H9 (cell line): ENCODE results near the gene PSAPL1. TPM values are rescaled to one million over a fixed set of nuclear protein-coding genes. Genes with fewer than 3 reads are reported as not detected.

Experiments used
- DNase-seq: peaks from one replicate; pipeline ENCODE4 v3.0.0-alpha.2; 2017
- H2AFZ ChIP-seq: one replicate; pipeline ENCODE4 v1.6.1; 2013; ENCODE audit warnings: mild to moderate bottlenecking, low read length, control low read depth, moderate library complexity
- H2AK5ac ChIP-seq: 2 replicates; pipeline ENCODE4 v1.6.1; 2013; ENCODE audit warnings: low read length, control low read depth, mixed read lengths; ENCODE audit not compliant: insufficient read length
- H2BK120ac ChIP-seq: one replicate; pipeline ENCODE4 v1.6.1; 2013; ENCODE audit warnings: low read depth, mild to moderate bottlenecking, low read length, control low read depth, inconsistent platforms; ENCODE audit not compliant: poor library complexity, severe bottlenecking
- H2BK12ac ChIP-seq: 2 replicates; pipeline ENCODE4 v1.6.1; 2013; ENCODE audit warnings: low read length, control low read depth, mixed read lengths, low read depth; ENCODE audit not compliant: insufficient read length
- H2BK15ac ChIP-seq: 2 replicates; pipeline ENCODE4 v1.6.1; 2013; ENCODE audit warnings: low read depth, low read length, control low read depth
- H2BK20ac ChIP-seq: one replicate; pipeline ENCODE4 v1.6.1; 2013; ENCODE audit warnings: low read depth, mild to moderate bottlenecking, low read length, control low read depth, inconsistent platforms; ENCODE audit not compliant: poor library complexity, severe bottlenecking
- H2BK5ac ChIP-seq: 2 replicates; pipeline ENCODE4 v1.6.1; 2013; ENCODE audit warnings: low read length, control low read depth, mixed read lengths; ENCODE audit not compliant: insufficient read length
- H3K14ac ChIP-seq: 2 replicates; pipeline ENCODE4 v1.6.1; 2013; ENCODE audit warnings: low read length, control low read depth; ENCODE audit not compliant: insufficient read depth
- H3K18ac ChIP-seq: 2 replicates; pipeline ENCODE4 v1.6.1; 2013; ENCODE audit warnings: low read depth, mild to moderate bottlenecking, mixed read lengths, low read length, control low read depth; ENCODE audit not compliant: insufficient read length
- H3K23ac ChIP-seq: 2 replicates; pipeline ENCODE4 v1.6.1; 2013; ENCODE audit warnings: low read length, control low read depth, mixed read lengths, low read depth; ENCODE audit not compliant: insufficient read length
- H3K23me2 ChIP-seq: 2 replicates; pipeline ENCODE4 v1.6.1; 2013; ENCODE audit warnings: low read depth, mild to moderate bottlenecking, mixed read lengths, low read length, control low read depth; ENCODE audit not compliant: insufficient read length, poor library complexity, severe bottlenecking
- H3K27ac ChIP-seq: 2 replicates; pipeline ENCODE4 v1.5.1; 2013; ENCODE audit warnings: low read length, control low read depth, mixed read lengths, low read depth; ENCODE audit not compliant: insufficient read length
- H3K27me3 ChIP-seq: 2 replicates; pipeline ENCODE4 v1.6.1; 2013; ENCODE audit warnings: low read length, control low read depth, inconsistent platforms; ENCODE audit not compliant: insufficient read depth
- H3K4ac ChIP-seq: 2 replicates; pipeline ENCODE4 v1.6.1; 2013; ENCODE audit warnings: low read depth, mild to moderate bottlenecking, control low read depth, inconsistent platforms, low read length, moderate library complexity
- H3K4me1 ChIP-seq: 2 replicates; pipeline ENCODE4 v1.6.1; 2013; ENCODE audit warnings: low read length, control low read depth, inconsistent platforms; ENCODE audit not compliant: insufficient read depth
- H3K4me2 ChIP-seq: 2 replicates; pipeline ENCODE4 v1.6.1; 2013; ENCODE audit warnings: low read length, control low read depth, mixed read lengths; ENCODE audit not compliant: insufficient read length, insufficient read depth
- H3K56ac ChIP-seq: 2 replicates; pipeline ENCODE4 v1.6.1; 2013; ENCODE audit warnings: low read depth, mild to moderate bottlenecking, mixed read lengths, low read length, control low read depth; ENCODE audit not compliant: insufficient read length
- H3K79me1 ChIP-seq: 2 replicates; pipeline ENCODE4 v1.6.1; 2013; ENCODE audit warnings: low read depth, mild to moderate bottlenecking, moderate library complexity, low read length, control low read depth, inconsistent platforms; ENCODE audit not compliant: insufficient read depth, poor library complexity, severe bottlenecking
- H3K79me2 ChIP-seq: 2 replicates; pipeline ENCODE4 v1.6.1; 2013; ENCODE audit warnings: low read length, control low read depth, inconsistent platforms; ENCODE audit not compliant: insufficient read depth
- H3K9ac ChIP-seq: 2 replicates; pipeline ENCODE4 v1.6.1; 2013; ENCODE audit warnings: low read length, control low read depth, mixed read lengths; ENCODE audit not compliant: insufficient read length; ENCODE audit errors: extremely low read depth
- H3K9me3 ChIP-seq: one replicate; pipeline ENCODE4 v1.6.1; 2013; ENCODE audit warnings: low read depth, low read length, inconsistent platforms; ENCODE audit not compliant: control insufficient read depth
- H3T11ph ChIP-seq: one replicate; pipeline ENCODE4 v1.6.1; 2013; ENCODE audit warnings: mild to moderate bottlenecking, low read length, control low read depth, inconsistent platforms
- H4K20me1 ChIP-seq: one replicate; pipeline ENCODE4 v1.6.1; 2013; ENCODE audit not compliant: control insufficient read depth, insufficient read length, insufficient read depth
- H4K5ac ChIP-seq: 2 replicates; pipeline ENCODE4 v1.6.1; 2013; ENCODE audit warnings: low read depth, mild to moderate bottlenecking, mixed read lengths, low read length, control low read depth; ENCODE audit not compliant: insufficient read length
- H4K8ac ChIP-seq: replicated peaks from 2 replicates; pipeline ENCODE4 v1.6.1; 2013; ENCODE audit warnings: low read length, control low read depth, mixed read lengths, low read depth; ENCODE audit not compliant: insufficient read length
- H4K91ac ChIP-seq: 2 replicates; pipeline ENCODE4 v1.6.1; 2013; ENCODE audit warnings: low read depth, mild to moderate bottlenecking, moderate library complexity, mixed read lengths, low read length, control low read depth; ENCODE audit not compliant: insufficient read length
- H3K27ac Mint-ChIP-seq, 3 experiments: 2 replicates in 2 of 3; 3 replicates in 1 of 3; pipeline ENCODE4 v1.8.0; 2020 to 2021; ENCODE audit warnings: mixed read lengths in 3 of 3, mild to moderate bottlenecking in 1 of 3, moderate library complexity in 1 of 3
- H3K27me3 Mint-ChIP-seq: 2 replicates; pipeline ENCODE4 v1.8.0; 2021; ENCODE audit warnings: low read depth, mild to moderate bottlenecking, moderate library complexity, mixed read lengths
- H3K36me3 Mint-ChIP-seq, 3 experiments: 2 replicates in 2 of 3; 3 replicates in 1 of 3; pipeline ENCODE4 v1.8.0; 2020 to 2021; ENCODE audit warnings: low read depth in 3 of 3, mixed read lengths in 3 of 3; ENCODE audit not compliant: insufficient read depth in 1 of 3
- H3K4me1 Mint-ChIP-seq, 2 experiments: 2 replicates each; pipeline ENCODE4 v1.8.0; 2020; ENCODE audit warnings: mixed read lengths in 2 of 2
- H3K4me3 Mint-ChIP-seq, 2 experiments: 2 replicates in 1 of 2; 3 replicates in 1 of 2; pipeline ENCODE4 v1.8.0; 2020 to 2021; ENCODE audit warnings: mild to moderate bottlenecking in 2 of 2, mixed read lengths in 2 of 2, moderate library complexity in 1 of 2
- H3K9me3 Mint-ChIP-seq, 2 experiments: 2 replicates in 1 of 2; 3 replicates in 1 of 2; pipeline ENCODE4 v1.8.0; 2020; ENCODE audit warnings: mild to moderate bottlenecking in 2 of 2, mixed read lengths in 2 of 2, moderate library complexity in 1 of 2
- WGBS: extraction: QIAGEN DNeasy Blood & Tissue Kit; methylation state at CpG from one replicate; pipeline ENCODE4 v1.1.7; 2013; ENCODE audit warnings: missing lambda C conversion rate, low lambda C conversion rate, mixed read lengths; ENCODE audit not compliant: insufficient read length; ENCODE audit errors: extremely low coverage; 5-methylcytosine and 5-hydroxymethylcytosine counted together
- total RNA-seq: library from RNA; stranded (reverse); gene quantifications from 2 replicates; pipeline ENCODE4 v1.2.1, GENCODE V29; 2021
- TF ChIP-seq, protein P1 (sequence below): fragments of 200-600 bp; sonication (generic); conservative IDR thresholded peaks from 3 replicates; pipeline ENCODE4 v1.8.0; 2021; ENCODE audit warnings: antibody characterized with exemption, mild to moderate bottlenecking

Gene PSAPL1
- total RNA-seq, 1 experiment from 2014 or later: 0.04 TPM

DNA sequence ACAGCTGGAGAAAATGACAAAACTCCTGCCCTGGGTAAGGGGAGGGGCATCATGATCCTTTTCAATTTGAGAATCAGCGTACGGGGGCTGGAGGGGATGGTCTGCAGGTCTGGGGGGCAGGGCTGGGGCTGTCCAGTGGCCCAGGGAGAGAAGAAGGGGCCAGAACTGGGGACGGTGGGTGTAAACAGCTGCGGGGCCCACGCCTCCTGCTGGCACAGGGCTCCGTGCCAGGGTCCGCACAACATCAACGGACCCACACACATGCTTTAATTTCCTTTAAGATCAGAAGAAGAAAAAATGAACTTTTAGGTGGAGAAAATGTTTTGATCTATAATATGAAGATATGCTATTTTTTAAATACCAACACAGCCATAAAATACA lies 52.1 kb downstream of the PSAPL1 start:
- Histone ChIP-seq H3K18ac (no peak overlapping the region), H3K4ac (no peak overlapping the region), H2AK5ac (no peak overlapping the region), H4K91ac (no peak overlapping the region), H4K5ac (no peak overlapping the region), H2BK20ac (no peak overlapping the region), H3K23ac (no peak overlapping the region), H2BK15ac (no peak overlapping the region), H3K56ac (no peak overlapping the region), H2BK120ac (no peak overlapping the region), H3K79me2 (no peaks in the 10 kb centered on the region), H3K14ac (no peak overlapping the region), H3T11ph (no peak overlapping the region), H3K27me3 (no peaks in the 10 kb centered on the region), H3K27ac (no peak overlapping the region), H3K4me1 (no peaks in the 10 kb centered on the region), H3K23me2 (no peaks in the 10 kb centered on the region), H2BK12ac (no peak overlapping the region), H4K8ac (no peak overlapping the region), H3K4me2 (no peak overlapping the region), H2BK5ac (no peak overlapping the region), H3K9me3 (no peaks in the 10 kb centered on the region), H2AFZ (no peak overlapping the region), H4K20me1 (no peaks in the 10 kb centered on the region), H3K9ac (no peak overlapping the region), H3K79me1 (no peaks in the 10 kb centered on the region)
- H3K27ac Mint-ChIP-seq: no peak overlapping the region
- peaks cover 3% of the 10 kb centered on the region for H3K27me3 Mint-ChIP-seq
- no CpG with 5 or more reads among the region's 8 CpGs for WGBS
- no peak overlapping the region for H3K4me3 Mint-ChIP-seq
- 0 out of 4 replicates have a peak, but pooled peaks cover 0 to 2% of the 10 kb centered on the region in 2 experiments for H3K4me1 Mint-ChIP-seq
- no peak for DNase-seq
- no peaks in the 10 kb centered on the region for H3K36me3 Mint-ChIP-seq
- TF ChIP-seq, protein P1, sequence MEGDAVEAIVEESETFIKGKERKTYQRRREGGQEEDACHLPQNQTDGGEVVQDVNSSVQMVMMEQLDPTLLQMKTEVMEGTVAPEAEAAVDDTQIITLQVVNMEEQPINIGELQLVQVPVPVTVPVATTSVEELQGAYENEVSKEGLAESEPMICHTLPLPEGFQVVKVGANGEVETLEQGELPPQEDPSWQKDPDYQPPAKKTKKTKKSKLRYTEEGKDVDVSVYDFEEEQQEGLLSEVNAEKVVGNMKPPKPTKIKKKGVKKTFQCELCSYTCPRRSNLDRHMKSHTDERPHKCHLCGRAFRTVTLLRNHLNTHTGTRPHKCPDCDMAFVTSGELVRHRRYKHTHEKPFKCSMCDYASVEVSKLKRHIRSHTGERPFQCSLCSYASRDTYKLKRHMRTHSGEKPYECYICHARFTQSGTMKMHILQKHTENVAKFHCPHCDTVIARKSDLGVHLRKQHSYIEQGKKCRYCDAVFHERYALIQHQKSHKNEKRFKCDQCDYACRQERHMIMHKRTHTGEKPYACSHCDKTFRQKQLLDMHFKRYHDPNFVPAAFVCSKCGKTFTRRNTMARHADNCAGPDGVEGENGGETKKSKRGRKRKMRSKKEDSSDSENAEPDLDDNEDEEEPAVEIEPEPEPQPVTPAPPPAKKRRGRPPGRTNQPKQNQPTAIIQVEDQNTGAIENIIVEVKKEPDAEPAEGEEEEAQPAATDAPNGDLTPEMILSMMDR: no peak
- peaks cover 3 to 9% of the 10 kb centered on the region in 2 experiments; a peak in 3 of 5 replicates for H3K9me3 Mint-ChIP-seq
